Endothelial cell of umbilical vein (primary cell): ENCODE results near the gene BID.

Source experiments
- CTCF ChIP-seq, 2 donors: IDR thresholded peaks; 1 replicate in 1 of 2; 2 replicates in 1 of 2; pipeline ENCODE4 v1.5.1; 2011; ENCODE audit warnings: low read length in 2 of 2, mild to moderate bottlenecking in 2 of 2, moderate library complexity in 2 of 2, control low read depth in 1 of 2, inconsistent platforms in 1 of 2, low read depth in 1 of 2; ENCODE audit not compliant: insufficient read depth in 1 of 2; ENCODE audit errors: extremely low read depth in 1 of 2
- EZH2 ChIP-seq: IDR thresholded peaks from 2 replicates; pipeline ENCODE4 v1.6.1; 2012; ENCODE audit warnings: borderline replicate concordance, low read depth, mild to moderate bottlenecking, moderate library complexity, low read length, inconsistent platforms; ENCODE audit not compliant: severe bottlenecking
- GATA2 ChIP-seq: IDR thresholded peaks from 2 replicates; pipeline ENCODE4 v1.7.0; 2011; ENCODE audit warnings: low read depth, mild to moderate bottlenecking, moderate library complexity, mixed read lengths, low read length; ENCODE audit not compliant: insufficient read length, insufficient read depth
- MAX ChIP-seq: IDR thresholded peaks from 2 replicates; pipeline ENCODE4 v1.6.1; 2011; ENCODE audit not compliant: insufficient read depth, insufficient read length
- POLR2A ChIP-seq: IDR thresholded peaks from 2 replicates; pipeline ENCODE4 v1.6.1; 2012; ENCODE audit warnings: low read depth, mild to moderate bottlenecking, control low read depth, low read length
- POLR2AphosphoS5 ChIP-seq: IDR thresholded peaks from 2 replicates; pipeline ENCODE4 v1.6.1; 2012; ENCODE audit warnings: low read depth, mild to moderate bottlenecking, control low read depth, low read length, moderate library complexity; ENCODE audit not compliant: insufficient read depth

- TF ChIP-seq POLR2AphosphoS5, result no peak
- no peak for TF ChIP-seq CTCF (IDR thresholded peaks at IDR 0.05; ENCODE audit: extremely low read depth in 1 of 2, insufficient read depth in 1 of 2, low read depth in 1 of 2, low read length in 2 of 2)
- no peak for TF ChIP-seq EZH2
- no peak for TF ChIP-seq GATA2
- TF ChIP-seq MAX, result no peak
- no peak for TF ChIP-seq POLR2A
Measured at GRCh38 chr22:17772958-17773605, 1.2 kb downstream of the BID start.
